HG02840 (cell line): ENCODE measurements around the gene SERPINA1.
"Not testable (repeated sequence)": the region's sequence is repeated elsewhere in the genome, so short reads cannot be mapped to it uniquely, and the experiment has no call there.

Experiments
- ATAC-seq: cut with Tn5 transposase; IDR thresholded peaks from one replicate; pipeline ENCODE4 v1.9.1; 2021; ENCODE audit warnings: mild to moderate bottlenecking, moderate library complexity, moderate number of reproducible peaks; ENCODE audit not compliant: unreplicated experiment, low FRiP score

SERPINA1 gene

DNA sequence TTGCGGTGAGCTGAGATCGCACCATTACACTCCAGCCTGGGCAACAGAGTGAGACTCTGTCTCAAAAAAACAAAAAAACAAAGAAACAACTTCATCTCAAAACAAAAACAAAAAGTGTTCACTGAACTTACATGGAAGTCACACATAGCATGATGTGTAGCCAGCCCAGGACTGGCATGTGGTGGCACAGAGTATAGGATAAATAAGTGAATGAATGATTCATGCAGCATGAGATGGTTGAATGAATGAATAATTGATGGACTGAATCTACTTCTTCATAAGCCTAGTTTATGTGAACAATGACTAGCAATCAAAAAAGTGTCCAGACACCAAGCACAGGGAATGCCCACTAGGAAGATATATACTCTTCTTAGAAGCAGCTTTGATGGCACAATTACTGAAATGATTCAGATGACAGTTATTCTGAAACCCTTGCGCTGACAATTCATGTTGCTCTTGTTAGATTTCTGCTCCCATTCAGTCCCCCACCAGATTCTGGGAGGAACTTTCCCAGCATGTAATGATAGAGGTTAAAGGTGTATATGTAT is 33.7 kb downstream of the SERPINA1 start:
- ATAC-seq, result no peak

DNA sequence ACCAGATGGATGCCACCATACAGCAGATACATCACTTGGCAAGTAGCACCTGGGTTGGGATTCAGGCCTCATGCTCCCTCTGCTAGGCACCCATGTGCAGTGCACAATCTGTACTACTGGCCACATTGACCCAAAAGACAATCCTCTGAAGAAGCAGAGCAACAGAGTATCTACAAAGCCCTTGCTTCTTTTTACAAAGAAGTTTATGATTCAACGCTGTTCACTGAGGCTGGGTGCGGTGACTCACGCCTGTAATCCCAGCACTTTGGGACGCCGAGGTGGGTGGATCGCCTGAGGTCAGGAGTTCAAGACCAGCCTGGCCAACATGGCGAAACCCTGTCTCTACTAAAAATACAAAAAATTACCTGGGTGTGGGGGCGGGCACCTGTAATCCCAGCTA is 34.2 kb downstream of the SERPINA1 start:
- ATAC-seq, result not testable (repeated sequence)

DNA sequence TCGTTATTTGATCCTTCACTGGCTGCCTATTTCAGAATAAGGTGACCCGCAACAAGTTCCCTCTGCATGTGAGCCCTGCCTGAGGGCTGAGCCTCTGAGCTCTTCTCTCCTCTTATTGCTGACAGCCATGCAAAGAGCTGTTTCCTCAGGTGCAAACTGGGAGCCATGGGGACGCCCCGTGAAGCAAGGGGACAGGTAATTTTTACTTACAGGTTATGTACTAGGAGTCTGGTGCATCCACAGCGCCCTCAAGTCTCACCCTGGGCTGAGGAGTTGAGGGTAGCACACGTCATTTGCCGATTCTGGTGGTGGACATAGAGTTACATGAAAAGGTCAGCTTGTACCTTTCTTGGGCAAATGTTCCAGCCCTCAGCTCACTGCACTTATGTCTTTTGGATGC is 39.1 kb downstream of the SERPINA1 start:
- no peak for ATAC-seq

DNA sequence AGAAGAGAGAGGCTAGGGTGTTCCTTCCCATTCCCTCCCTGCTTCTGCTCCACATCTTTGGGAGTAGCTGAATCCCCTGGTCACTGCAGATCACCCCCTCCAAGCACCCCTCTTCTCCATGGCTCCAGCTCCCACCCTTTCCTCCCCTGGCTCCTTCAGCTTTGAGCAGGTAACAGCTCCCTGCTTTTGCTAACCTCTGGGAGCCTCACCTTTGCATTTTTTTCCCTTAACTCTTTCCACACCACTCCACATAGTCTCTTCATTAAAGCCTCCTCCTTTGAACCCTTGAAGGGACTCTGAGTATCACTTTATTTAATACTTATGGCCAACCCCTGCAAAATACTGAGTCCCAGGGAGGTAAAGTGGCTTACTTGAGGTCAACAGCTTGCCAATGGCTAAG is 39.6 kb downstream of the SERPINA1 start:
- ATAC-seq, result no peak

DNA sequence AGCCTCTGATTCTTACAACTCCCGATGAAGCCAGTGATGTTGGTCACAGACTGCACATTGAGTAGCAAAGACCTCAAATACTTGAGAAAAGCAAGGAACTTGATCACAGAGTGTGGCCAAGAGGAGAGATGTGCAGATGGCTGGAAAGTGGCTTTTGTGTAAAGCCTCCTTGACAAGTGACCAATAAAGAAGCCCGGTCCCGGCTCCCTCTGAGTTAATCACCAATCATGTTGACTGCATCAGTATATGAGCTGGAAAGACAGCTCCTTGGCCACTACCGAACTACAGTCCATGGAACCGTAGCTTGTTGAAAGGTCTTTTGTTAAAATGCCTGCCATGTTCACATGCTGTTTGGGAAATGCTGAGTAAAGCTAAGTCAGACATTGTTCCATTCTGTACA is 41.6 kb downstream of the SERPINA1 start:
- ATAC-seq, result no peak

DNA sequence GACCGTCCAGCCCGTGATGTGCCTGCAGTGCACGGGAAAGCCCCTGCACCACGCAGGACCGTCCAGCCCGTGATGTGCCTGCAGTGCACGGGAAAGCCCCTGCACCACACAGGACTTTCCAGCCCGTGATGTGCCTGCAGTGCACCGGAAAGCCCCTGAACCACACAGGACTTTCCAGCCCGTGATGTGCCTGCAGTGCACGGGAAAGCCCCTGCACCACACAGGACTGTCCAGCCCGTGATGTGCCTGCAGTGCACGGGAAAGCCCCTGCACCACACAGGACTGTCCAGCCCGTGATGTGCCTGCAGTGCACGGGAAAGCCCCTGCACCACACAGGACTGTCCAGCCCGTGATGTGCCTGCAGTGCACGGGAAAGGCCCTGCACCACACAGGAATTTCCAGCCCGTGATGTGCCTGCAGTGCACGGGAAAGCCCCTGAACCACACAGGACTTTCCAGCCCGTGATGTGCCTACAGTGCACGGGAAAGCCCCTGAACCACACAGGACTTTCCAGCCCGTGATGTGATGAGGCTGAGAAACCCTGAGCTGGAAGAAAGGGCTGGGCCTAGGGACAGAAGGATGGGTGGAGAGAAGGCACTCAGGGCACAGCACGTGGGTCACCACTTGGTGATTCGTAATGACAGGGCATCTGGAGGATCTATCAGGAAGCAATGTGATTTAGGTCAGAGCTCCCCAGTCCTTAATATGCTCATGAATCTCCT is 42.2 kb downstream of the SERPINA1 start:
- not testable (repeated sequence) for ATAC-seq

DNA sequence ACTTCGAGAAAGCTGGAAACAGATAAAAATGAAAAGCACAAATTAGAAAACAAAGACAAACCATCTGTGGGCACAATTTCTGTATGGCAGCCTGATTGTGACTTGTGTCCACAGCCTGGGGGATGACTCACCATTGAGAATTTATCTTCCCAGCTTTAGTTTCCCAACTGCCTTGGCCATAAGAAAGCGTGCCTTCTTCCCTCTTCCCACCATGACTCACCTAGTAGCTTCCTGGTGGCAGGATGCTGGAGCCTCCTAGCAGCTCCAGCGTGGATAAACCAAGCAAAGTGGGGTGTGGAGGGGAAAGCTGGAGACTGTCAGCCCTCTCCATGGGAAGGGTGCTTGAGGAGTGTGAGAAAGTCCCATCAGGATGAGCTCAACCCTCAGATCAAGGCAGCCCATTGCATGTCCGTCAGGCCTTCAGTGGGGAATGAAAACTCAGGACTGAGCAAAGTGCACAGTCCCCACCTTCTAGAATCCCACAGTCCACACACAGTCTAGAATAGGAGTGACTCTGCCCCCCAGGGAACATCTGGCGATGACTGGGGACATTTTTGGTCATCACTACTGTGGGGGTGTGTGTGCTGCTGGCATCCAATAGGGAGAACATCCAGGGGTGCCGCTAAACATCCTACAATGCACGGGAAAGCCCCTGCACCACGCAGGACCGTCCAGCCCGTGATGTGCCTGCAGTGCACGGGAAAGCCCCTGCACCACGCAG is 42.9 kb downstream of the SERPINA1 start:
- ATAC-seq, result no peak

DNA sequence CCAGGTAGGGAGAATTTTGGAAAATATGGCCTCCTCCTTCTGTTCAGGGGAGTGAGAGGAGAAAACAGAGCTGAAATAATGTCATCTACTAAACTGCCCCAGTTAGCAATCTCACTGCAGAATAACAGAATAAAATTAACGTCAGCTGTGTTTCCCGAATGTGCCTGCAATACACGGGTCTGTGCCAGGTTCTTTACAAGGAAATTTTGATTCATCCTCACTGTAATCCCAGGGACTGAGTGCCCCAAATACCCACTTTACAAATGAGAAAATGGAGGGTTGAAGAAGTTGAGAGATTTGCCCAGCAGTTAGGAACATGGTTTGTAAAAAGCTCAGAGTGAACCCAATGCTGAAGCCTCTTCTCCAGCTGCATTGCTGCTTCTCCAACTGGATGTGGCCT is 44.0 kb downstream of the SERPINA1 start:
- no peak for ATAC-seq

DNA sequence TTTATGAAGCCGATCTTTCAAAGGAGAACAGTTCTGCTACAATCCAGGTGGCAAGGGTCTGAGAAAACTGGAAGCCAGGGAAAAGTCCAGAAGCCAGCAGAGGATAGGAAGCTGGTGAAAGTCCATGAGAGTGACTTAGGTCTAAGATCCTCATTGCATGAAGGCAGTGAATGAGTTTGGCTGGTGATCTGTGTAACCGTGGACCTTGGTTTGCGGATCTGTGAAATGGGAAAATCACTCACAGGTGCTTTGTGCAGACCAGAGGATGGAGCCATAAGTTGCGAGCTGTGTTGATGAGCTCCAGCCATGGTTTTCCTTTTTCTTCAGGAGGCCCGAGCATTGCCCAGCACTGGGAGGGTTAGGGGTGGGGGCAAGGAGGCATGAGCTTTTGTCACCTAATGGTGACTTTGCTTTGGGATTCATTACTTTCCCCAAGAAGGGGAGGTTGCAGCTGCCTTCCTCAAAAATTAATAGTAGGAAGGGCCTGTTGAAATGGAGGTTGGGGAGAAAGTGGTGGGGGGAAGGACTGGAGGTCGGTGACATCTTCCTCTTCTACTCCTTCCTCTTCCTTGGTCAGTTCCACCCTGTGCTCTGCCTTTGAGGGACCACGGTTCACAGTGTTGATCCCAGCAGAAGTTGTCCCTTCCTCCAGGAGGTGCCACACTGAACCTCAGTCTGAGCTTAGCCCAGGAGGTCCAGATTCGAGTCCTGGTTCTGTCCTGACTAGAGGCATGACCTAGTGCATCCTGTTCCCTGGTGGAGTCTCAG is 45.0 kb downstream of the SERPINA1 start:
- ATAC-seq, result no peak

DNA sequence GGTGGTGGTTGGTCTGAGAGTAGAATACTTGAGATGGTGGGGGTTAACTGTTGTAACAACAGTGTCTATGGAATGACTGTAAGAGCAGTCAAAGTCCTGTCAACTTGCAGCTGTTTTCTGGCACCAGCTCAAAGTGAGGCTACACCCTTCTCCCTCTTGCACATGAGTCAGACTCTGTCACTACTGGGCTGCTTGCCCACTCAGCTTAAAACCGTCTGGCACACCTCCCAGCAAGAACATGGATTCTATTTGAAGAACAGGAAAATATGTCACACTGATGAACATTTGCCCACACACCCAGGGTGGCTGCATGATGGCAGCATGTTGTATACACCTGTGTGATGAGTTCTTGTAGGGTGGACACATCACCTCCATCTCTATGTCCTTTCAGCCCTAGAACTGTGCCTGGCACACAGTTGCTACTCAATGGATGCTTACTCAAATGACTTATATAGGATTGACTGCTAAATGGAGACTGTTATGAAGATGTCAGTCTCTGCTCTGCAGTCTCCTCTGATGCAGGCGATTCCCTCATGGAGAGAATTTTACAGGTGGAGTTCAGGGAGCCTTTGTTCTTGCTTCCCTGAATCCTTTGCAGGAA is 46.0 kb downstream of the SERPINA1 start:
- no peak for ATAC-seq

DNA sequence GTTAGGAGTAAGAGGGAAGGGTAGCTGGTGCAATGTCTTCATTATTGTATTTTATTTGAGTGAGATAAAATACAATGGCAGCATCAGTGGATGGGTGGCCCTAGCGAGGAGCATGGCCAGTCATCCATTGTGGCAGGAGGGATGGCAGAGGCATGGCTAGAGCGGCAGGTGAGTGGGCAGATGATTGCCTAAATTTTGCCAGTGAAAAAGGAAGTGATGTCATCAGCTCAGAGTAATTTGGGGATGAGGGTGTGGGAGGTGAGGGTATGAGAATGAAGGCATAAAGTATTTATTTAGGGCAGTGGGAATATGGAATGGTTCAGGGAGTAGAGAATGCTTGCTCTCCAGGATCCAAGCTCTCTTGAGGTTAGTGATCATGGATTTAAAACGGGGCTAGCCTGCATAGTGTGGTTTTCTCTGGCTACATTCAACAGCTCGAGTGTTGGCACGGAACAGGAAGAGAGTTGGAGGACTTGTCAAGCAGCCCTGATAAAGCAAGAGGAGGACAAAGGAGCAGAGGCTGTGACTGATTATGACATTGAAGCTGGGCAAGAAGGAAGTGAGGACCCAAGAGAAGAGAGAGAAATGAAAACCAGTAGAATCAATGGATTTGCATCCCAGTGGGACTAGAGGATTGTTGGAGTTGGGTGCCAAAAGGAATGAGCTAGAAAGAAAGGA is 46.6 kb downstream of the SERPINA1 start:
- no peak for ATAC-seq

DNA sequence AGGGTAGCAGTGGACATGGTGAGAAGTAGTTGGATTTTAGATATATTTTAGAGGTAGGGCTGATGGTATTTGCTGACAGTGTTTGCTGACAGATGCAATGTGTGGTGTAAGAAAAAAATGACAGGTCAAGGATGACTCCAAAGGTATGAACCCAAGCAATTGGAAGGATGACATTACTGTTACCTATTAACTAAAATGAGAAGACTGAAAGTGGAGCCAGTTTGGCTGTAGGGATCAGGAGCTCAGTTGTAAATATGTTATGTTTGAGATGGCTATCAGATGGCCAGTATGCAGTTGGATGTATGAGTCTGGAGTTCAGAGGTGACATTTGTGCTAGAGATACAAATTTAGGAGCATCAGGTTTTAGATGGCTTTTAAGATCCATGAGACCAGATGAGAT is 47.9 kb downstream of the SERPINA1 start:
- ATAC-seq, result no peak

DNA sequence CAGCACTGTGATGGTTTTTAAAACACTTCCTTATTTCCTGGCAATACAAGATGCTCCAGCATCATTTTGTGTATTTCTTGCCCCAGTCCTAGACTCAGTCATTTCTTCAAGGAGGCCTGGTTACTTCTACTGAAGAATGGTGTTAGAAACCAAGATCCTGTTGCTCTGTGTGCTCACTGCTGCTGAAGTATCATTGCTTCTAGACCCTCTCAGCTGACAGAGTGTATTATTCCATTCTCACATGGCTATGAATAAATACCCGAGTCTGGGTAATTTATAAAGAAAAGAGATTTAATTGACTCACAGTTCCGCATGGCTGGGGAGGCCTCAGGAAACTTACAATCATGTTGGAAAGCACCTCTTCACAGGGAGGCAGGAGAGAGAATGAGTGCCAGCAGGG is 50.4 kb downstream of the SERPINA1 start:
- ATAC-seq, result no peak

DNA sequence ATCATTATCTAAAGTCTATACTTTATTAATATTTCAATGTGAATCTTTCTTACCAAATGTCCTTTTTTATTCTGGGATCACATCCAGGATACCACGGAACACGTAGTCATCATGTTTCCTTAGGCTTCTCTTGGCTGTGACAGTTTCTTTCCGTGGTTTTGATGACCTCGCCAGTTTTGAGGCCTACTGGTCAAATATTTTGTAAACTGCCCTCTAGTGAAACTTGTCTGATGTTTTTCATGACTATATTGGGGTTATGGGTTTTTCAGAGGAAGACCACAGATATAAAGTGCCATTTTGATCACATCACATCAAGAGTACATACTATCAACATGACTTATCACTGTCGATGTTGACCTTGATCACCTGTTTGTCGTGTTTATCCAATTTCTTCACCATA is 51.1 kb downstream of the SERPINA1 start:
- ATAC-seq, result no peak

DNA sequence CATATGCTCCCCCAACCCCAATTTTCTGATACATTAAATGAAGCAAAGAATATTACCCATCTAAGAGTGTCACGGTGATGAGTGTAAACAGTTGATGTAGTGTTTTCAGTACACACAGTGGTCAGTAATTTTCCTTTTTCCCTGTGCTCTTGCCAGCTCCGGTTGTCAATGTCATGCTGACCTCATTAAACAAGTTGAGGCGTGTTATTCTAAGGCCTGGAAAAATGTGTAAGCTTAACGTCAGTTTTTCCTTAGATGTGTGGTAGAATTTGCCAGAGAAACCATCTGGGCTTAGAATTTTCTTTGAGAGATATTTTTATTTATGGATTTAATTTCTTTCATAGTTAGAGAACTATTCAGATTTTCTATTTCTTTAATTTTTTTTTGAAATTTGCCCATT is 53.5 kb downstream of the SERPINA1 start:
- ATAC-seq, result no peak

DNA sequence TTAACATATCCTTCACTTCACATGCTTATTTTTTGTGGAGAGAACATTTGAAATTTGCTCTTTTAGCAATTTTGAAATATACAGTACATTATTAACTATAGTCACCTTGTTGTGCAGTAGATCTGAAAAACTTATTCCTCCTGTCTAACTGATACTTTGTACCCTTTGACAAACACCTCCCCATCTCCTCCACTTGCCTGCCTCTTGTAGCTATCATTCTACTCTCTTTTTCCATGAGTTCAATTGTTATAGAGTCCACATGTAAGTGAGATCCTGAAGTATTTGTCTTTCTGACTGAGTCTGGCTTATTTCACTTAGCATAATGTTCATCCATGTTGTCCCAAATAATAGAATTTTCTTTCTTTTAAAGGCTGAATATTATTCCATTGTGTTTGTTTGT is 55.8 kb downstream of the SERPINA1 start:
- no peak for ATAC-seq

DNA sequence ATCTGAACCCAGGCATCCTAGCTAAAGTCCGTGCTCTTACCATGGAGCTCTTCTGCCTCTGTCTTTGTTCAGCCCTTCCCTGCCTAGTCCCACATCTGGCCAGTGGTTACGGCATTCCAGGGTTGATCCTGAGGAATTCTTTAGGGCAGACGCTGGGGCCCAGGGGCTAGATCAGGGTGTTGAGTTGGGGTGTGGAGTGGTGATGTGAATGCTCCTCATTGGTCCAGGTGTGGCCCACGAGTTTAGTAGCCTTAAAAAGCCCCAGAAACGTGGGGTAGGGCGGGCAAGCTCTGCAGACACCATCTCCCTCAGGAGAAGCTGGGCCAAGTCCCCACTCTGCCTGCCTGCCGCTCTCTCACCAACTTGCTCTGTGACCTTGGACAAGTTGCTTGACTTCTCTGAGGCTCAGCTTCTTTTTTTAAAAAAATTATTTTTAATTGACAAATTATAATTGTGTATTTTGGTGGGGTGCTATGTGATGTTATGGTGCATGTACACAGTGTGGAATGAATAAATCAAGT is 56.3 kb downstream of the SERPINA1 start:
- no peak for ATAC-seq

DNA sequence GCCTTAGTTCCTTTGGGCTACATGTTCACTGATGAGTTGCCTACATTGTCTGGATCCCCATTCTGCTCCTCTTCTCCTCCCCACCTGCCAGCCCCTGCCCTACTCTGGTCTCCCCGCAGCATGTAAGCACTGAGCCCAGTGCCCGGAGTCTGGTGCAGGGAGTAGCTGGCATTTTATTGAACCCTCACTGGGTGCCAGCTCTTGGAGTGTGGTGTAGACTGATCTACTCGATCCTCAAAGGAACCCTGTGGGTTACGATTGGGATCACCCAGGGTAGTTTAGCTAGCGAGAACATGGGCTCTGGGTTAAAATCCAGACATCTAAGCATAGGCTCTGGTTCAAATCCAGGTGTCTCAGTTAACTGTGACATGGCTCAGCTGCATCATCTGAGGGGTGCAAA is 56.9 kb downstream of the SERPINA1 start:
- no peak for ATAC-seq

DNA sequence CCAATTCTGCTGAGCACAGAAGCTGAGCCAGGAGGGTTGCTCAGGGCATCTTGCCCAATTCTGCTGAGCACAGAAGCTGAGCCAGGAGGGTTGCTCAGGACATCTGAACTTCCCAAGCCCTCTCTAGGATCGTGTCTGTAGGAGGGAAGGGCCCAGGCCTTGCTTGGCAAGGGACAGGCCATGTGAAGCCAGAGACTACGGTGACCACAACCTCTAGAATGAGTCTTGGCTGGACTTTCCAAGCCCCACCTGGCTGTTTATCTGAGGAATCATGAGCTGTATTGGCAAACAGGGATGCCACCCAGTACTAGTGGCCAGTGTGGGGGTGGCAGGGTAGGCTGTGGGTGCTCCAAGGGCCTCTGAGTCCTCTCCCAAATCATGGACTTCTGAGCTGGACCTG is 57.5 kb downstream of the SERPINA1 start:
- ATAC-seq, result no peak

DNA sequence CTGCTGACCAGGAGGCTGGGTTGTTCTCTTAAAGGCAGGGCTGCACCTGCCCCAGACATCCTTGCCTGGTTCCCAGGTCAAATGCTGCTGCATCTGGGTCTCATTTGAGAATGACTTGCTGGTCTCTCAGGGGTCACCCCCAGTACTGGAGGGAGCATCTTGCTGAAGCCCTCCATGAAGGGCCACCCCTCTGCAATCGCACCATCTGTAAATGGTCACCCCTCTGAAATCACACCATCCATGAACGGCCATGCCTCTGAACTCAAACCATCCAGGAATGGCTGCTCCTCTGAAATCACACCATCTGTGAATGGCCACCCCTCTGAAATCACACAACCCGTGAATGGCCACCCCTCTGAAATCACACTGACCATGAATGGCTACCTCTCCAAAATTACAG is 58.0 kb downstream of the SERPINA1 start:
- no peak for ATAC-seq
